Stimulated activated naive B cell treated with anti-CD40 and anti-IgM and Interleukin-4, amounts not matched to agents 10 μg/mL and 1 μg/mL and 100 μg/mL, for 72 hours (primary cell): ENCODE results near the gene DGKH.
"Not testable (repeated sequence)": the region's sequence is repeated elsewhere in the genome, so short reads cannot be mapped to it uniquely, and the experiment has no call there.

ENCODE experiments used
- ATAC-seq, 2 donors: fragments of 150-1000 bp; cut with Tn5 transposase; replicated peaks; 2 replicates each; pipeline ENCODE4 v1.10.0; 2021; ENCODE audit warnings: moderate library complexity in 1 of 2
- DNase-seq: peaks from one replicate; pipeline ENCODE4 v3.0.0; 2021
- H3K27ac Mint-ChIP-seq: one replicate; pipeline ENCODE4 v1.8.0; 2022; ENCODE audit warnings: mild to moderate bottlenecking, mixed read lengths
- H3K27me3 Mint-ChIP-seq, 2 donors: one replicate each; pipeline ENCODE4 v1.8.0; 2022; ENCODE audit warnings: mixed read lengths in 2 of 2
- H3K36me3 Mint-ChIP-seq, 2 donors: one replicate each; pipeline ENCODE4 v1.8.0; 2022; ENCODE audit warnings: mixed read lengths in 2 of 2, mild to moderate bottlenecking in 1 of 2
- H3K4me1 Mint-ChIP-seq, 2 donors: one replicate each; pipeline ENCODE4 v1.8.0; 2022; ENCODE audit warnings: mixed read lengths in 2 of 2, mild to moderate bottlenecking in 1 of 2
- H3K4me3 Mint-ChIP-seq, 2 donors: one replicate each; pipeline ENCODE4 v1.8.0; 2022; ENCODE audit warnings: mild to moderate bottlenecking in 2 of 2, mixed read lengths in 2 of 2, moderate library complexity in 1 of 2
- H3K9me3 Mint-ChIP-seq, 2 donors: one replicate each; pipeline ENCODE4 v1.8.0; 2022; ENCODE audit warnings: mixed read lengths in 2 of 2, mild to moderate bottlenecking in 1 of 2

Gene DGKH

DNA sequence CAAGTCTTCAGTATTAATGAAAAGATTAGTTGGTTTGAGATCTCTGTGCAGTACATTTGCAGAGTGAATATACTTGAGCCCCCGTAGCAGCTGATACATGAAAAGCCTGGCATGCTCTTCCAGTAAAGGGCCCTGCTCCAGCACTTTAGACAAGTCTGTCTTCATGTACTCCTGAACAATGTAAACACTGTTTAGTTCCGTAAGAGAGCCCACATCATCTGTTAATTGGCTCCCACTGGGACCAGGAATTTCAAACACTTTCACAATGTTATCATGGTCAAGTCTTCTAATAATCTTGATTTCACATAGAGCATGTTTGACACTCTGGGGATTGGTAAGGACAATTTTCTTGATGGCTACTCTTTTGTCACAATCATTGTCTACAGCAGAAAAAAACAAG is 22.2 kb downstream of the DGKH start:
- H3K27ac Mint-ChIP-seq, H3K36me3 Mint-ChIP-seq, H3K9me3 Mint-ChIP-seq, ATAC-seq, H3K4me1 Mint-ChIP-seq, DNase-seq, H3K4me3 Mint-ChIP-seq, H3K27me3 Mint-ChIP-seq: not testable (repeated sequence)

DNA sequence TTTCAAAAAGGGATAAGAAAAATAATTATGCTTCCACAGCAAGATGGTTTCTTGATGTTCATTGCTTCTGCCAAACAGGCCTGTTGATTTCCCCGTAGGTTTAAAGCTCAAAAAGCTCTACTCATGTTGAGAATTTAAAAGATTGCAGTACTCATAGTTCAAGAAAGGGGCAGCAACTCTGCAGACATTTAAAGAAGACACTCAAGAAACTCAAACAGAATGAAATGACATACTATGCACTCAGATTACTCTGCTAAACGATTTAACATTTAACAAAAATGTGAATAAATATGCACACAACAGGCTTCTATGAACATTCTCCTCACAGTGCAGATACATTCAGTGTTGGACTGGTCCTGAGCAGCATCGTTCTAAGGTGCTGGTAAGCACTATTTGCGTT is 22.7 kb downstream of the DGKH start:
- not testable (repeated sequence) for H3K9me3 Mint-ChIP-seq, H3K27me3 Mint-ChIP-seq, H3K4me3 Mint-ChIP-seq, H3K4me1 Mint-ChIP-seq, DNase-seq, H3K27ac Mint-ChIP-seq, H3K36me3 Mint-ChIP-seq, ATAC-seq

- Mint-ChIP-seq H3K27ac (no peak overlapping the region), H3K27me3 (no peaks in the 10 kb centered on the region), H3K36me3 (peaks cover 0 to 4% of the 10 kb centered on the region in 2 donors), H3K4me1 (peaks cover 2 to 6% of the 10 kb centered on the region in 2 donors), H3K9me3 (no peaks in the 10 kb centered on the region), H3K4me3 (no peak overlapping the region)
- ATAC-seq: no peak
- no peak for DNase-seq
Observed at GRCh38 chr13:42071672-42072419, 23.4 kb downstream of the DGKH start.

DNA sequence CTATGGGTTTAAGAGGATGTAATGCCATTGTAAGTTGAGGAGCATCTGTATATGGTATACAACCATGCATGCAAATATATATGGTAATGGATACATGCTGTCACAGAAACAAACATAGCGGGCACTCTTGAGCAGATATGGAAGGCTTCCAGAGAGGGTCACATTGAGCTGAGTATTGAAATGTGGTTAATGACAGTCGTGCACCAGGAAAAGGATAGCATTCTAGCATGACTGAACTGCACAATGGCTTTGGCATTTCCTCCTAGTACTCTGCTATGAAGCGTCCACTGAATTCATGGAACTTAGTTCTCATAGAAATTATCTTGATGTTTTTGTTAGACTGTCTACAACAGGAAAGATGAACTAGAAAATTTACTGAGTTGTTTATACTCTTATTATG is 25.2 kb downstream of the DGKH start:
- no peaks in the 10 kb centered on the region for H3K27me3 Mint-ChIP-seq
- peaks cover 0 to 4% of the 10 kb centered on the region in 2 donors for H3K36me3 Mint-ChIP-seq
- H3K9me3 Mint-ChIP-seq: no peaks in the 10 kb centered on the region
- no peak overlapping the region for H3K27ac Mint-ChIP-seq
- DNase-seq (no peak), ATAC-seq (no peak)
- no peak overlapping the region for H3K4me3 Mint-ChIP-seq
- H3K4me1 Mint-ChIP-seq: peaks cover 2 to 6% of the 10 kb centered on the region in 2 donors

- Mint-ChIP-seq H3K4me3 (no peak overlapping the region), H3K9me3 (no peaks in the 10 kb centered on the region), H3K27ac (no peak overlapping the region), H3K4me1 (peaks cover 2 to 6% of the 10 kb centered on the region in 2 donors), H3K27me3 (no peaks in the 10 kb centered on the region), H3K36me3 (peaks cover 0 to 4% of the 10 kb centered on the region in 2 donors)
- no peak for DNase-seq
- no peak for ATAC-seq
Observed at GRCh38 chr13:42075517-42075916, 27.1 kb downstream of the DGKH start.

- peaks cover 0 to 4% of the 10 kb centered on the region in 2 donors for H3K36me3 Mint-ChIP-seq
- no peak overlapping the region for H3K4me3 Mint-ChIP-seq
Observed at GRCh38 chr13:42076309-42076713, 27.9 kb downstream of the DGKH start.

GRCh38 chr13:42078128-42078808 is 29.8 kb downstream of the DGKH start:
- H3K4me3 Mint-ChIP-seq: no peak overlapping the region
- H3K4me1 Mint-ChIP-seq: peaks cover 5 to 13% of the 10 kb centered on the region in 2 donors
- H3K36me3 Mint-ChIP-seq: peaks cover 7 to 16% of the 10 kb centered on the region in 2 donors
- no peak for ATAC-seq
- peaks cover 4 to 5% of the 10 kb centered on the region in 2 donors for H3K27me3 Mint-ChIP-seq
- peaks cover 3 to 8% of the 10 kb centered on the region in 2 donors for H3K9me3 Mint-ChIP-seq
- no peak for DNase-seq
- H3K27ac Mint-ChIP-seq: no peak overlapping the region

More at GRCh38 chr13:42076309-42076713, 27.9 kb downstream of the DGKH start:
- H3K27me3 Mint-ChIP-seq: no peaks in the 10 kb centered on the region
- DNase-seq (no peak), ATAC-seq (no peak)
- no peak overlapping the region for H3K27ac Mint-ChIP-seq
- H3K4me1 Mint-ChIP-seq: peaks cover 2 to 6% of the 10 kb centered on the region in 2 donors
- no peaks in the 10 kb centered on the region for H3K9me3 Mint-ChIP-seq

DNA sequence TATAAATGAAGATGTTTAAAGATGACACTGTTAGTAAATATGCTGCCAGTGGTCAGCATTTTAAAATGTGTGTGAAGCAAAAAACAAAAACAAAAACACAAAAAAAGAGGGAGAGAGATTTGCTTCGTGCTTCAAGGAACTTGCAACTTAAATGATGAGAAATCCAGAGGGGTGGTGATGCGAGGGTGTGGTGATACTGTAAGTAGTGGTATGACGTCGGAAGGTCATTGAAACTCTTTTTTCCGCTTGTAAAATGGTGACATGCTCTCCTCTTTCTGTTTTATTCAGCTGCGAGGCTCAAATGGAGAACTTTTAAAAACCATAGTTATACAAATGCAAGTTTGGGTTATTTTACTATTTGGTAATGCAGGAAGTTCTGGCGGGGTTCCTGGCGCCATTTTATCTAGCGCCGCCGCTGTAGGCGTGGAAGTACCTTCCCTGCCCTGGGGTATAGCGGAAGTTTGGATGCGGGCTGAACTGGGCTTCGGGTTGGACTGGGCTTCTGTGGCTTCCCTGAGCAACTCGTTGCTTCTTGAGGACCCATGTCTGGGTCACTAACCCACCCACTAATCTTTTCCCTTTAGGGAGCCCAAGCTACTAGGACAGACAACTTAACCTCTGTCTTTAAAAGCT is 34.8 kb downstream of the DGKH start:
- Mint-ChIP-seq H3K4me1 (peaks cover 7 to 11% of the 10 kb centered on the region in 2 donors), H3K9me3 (peaks cover 7 to 13% of the 10 kb centered on the region in 2 donors), H3K36me3 (peaks cover 13 to 17% of the 10 kb centered on the region in 2 donors), H3K27ac (no peak overlapping the region), H3K27me3 (peaks cover 6 to 9% of the 10 kb centered on the region in 2 donors), H3K4me3 (peak overlapping the region in 1 of 2 donors; percentile 30)
- ATAC-seq (no peak), DNase-seq (no peak)

- peaks cover 6 to 9% of the 10 kb centered on the region in 2 donors for H3K27me3 Mint-ChIP-seq
- peaks cover 13 to 17% of the 10 kb centered on the region in 2 donors for H3K36me3 Mint-ChIP-seq
- H3K4me3 Mint-ChIP-seq: no peak overlapping the region
- H3K4me1 Mint-ChIP-seq: peaks cover 7 to 11% of the 10 kb centered on the region in 2 donors
- peaks cover 7 to 13% of the 10 kb centered on the region in 2 donors for H3K9me3 Mint-ChIP-seq
- ATAC-seq (peak; percentile 42 to 50), DNase-seq (no peak)
- no peak overlapping the region for H3K27ac Mint-ChIP-seq
Observed at GRCh38 chr13:42084722-42085121, 36.3 kb downstream of the DGKH start.

- H3K36me3 Mint-ChIP-seq: peaks cover 13 to 19% of the 10 kb centered on the region in 2 donors
- no peak overlapping the region for H3K27ac Mint-ChIP-seq
- peak; percentile 4 for DNase-seq
- peaks cover 7 to 13% of the 10 kb centered on the region in 2 donors for H3K9me3 Mint-ChIP-seq
- H3K4me3 Mint-ChIP-seq: no peak overlapping the region
- H3K4me1 Mint-ChIP-seq: peaks cover 7 to 11% of the 10 kb centered on the region in 2 donors
- H3K27me3 Mint-ChIP-seq: peaks cover 6 to 9% of the 10 kb centered on the region in 2 donors
- peak in 1 of 2 donors; percentile 78 for ATAC-seq
Observed at GRCh38 chr13:42086582-42086981, 38.1 kb downstream of the DGKH start.

DNA sequence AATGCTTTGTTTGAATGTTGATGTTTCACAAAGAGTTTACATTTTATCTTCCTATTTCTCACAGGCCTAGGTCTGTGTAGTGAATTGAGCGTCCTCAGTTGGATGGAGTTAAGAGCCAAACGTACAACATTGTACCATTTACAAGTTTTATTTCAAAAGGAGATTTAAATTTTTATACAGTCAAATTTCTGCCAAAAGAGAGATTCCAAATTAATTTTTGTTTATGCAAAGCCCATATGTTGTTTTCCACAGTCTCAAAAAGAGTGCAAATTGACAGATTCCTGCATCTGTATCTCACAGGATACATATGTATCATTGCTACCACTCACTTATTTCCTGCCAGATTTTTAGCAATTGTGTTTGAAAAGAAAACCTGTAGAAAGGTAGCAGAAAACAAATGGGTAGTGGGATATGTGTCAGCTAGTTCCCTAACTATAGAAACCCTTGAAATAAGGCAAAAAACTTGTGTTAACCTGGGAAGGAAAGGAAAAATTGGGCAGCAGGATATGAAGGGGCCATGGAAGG is 46.1 kb downstream of the DGKH start:
- no peaks in the 10 kb centered on the region for H3K9me3 Mint-ChIP-seq
- ATAC-seq: no peak
- no peaks in the 10 kb centered on the region for H3K4me1 Mint-ChIP-seq
- no peak for DNase-seq
- no peak overlapping the region for H3K4me3 Mint-ChIP-seq
- H3K36me3 Mint-ChIP-seq: peaks cover 0 to 3% of the 10 kb centered on the region in 2 donors
- H3K27ac Mint-ChIP-seq: no peak overlapping the region
- no peaks in the 10 kb centered on the region for H3K27me3 Mint-ChIP-seq

GRCh38 chr13:42096222-42096621 is 47.8 kb downstream of the DGKH start:
- not testable (repeated sequence) for H3K36me3 Mint-ChIP-seq, ATAC-seq, DNase-seq, H3K9me3 Mint-ChIP-seq, H3K4me1 Mint-ChIP-seq, H3K4me3 Mint-ChIP-seq, H3K27ac Mint-ChIP-seq, H3K27me3 Mint-ChIP-seq

DNA sequence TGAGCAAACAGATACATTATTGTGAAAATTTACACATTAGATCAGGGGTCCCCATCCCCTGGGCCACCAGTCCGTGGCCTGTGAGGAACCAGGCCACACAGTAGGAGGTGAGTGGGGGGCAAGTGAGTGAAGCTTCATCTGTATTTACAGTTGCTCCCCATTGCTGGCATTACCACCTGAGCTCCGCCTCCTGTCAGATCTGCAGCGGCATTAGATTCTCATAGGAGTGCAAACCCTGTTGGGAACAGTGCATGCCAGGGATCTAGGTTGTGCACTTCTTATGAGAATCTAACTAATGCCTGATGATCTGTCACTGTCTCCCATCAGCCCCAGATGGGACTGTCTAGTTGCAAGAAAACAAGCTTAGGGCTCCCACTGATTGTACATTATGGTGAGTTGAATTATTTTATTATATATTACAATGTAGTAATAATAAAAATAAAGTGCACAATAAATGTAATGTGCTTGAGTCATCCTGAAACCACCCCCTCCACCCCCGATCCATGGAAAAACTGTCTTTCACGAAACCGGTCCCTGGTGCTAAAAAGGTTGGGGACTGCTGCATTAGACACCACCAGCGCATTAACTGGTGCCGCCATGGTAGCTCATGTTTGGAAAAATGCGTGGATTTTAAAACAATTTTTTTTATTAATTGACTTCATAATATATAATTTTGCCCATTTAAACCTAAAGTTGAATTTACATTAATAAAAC is 51.7 kb downstream of the DGKH start:
- no peak overlapping the region for H3K27ac Mint-ChIP-seq
- peaks cover 0 to 2% of the 10 kb centered on the region in 2 donors for H3K4me1 Mint-ChIP-seq
- H3K4me3 Mint-ChIP-seq: no peak overlapping the region
- DNase-seq: no peak
- no peaks in the 10 kb centered on the region for H3K27me3 Mint-ChIP-seq
- no peak for ATAC-seq
- peaks cover 0 to 1% of the 10 kb centered on the region in 2 donors for H3K36me3 Mint-ChIP-seq
- peaks cover 0 to 1% of the 10 kb centered on the region in 2 donors for H3K9me3 Mint-ChIP-seq

- Mint-ChIP-seq H3K4me1 (peaks cover 0 to 2% of the 10 kb centered on the region in 2 donors), H3K9me3 (peaks cover 0 to 1% of the 10 kb centered on the region in 2 donors), H3K27me3 (no peaks in the 10 kb centered on the region), H3K36me3 (peaks cover 0 to 1% of the 10 kb centered on the region in 2 donors), H3K27ac (no peak overlapping the region), H3K4me3 (no peak overlapping the region)
- ATAC-seq: no peak
- DNase-seq: no peak
Observed at GRCh38 chr13:42100960-42101359, 52.5 kb downstream of the DGKH start.
